Forelimb muscle (tissue), 1 donor: ENCODE measurements around the gene ATCAY. TPM values are rescaled to one million over a fixed set of nuclear protein-coding genes. Genes with fewer than 3 reads are reported as not detected.
"Not testable (repeated sequence)": the region's sequence is repeated elsewhere in the genome, so short reads cannot be mapped to it uniquely, and the experiment has no call there.

ENCODE experiments used
- DNase-seq: peaks from one replicate; pipeline ENCODE4 v3.0.0-alpha.2; 2013; ENCODE audit warnings: low read depth
- polyA plus RNA-seq: library from polyadenylated mRNA; unstranded; fragments of 120-200 nt; gene quantifications from one replicate; pipeline ENCODE4 v1.2.1, GENCODE V29; 2013; ENCODE audit not compliant: insufficient read length

Gene ATCAY
- polyA plus RNA-seq, 1 donor: 1.2 TPM

DNA sequence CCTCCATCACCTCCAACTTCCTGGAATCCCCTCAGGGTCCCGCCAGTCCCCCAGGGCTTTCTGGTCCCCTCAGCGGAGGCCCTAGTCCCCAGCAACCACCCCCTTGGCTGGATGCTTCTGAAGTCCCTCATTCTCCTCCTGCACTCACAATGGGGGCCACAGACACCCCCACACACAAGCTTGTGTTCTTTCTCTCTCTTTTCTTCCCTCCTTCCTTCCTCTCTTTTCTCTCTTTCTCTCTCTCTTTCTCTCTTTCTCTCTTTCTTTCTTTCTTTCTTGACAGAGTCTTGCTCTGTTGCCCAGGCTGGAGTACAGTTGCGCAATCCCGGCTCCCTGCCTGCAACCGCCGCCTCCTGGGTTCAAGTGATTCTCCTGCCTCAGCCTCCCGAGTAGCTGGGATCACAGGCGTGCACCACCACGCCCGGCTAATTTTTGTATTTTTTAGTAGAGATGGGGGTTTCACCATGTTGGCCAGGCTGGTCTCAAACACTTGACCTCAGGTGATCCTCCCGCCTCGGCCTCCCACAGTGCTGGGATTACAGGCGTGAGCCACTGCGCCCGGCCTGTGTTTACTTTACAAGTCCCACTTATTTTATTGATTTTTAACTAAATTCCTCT, 66.9 kb downstream of the ATCAY start:
- not testable (repeated sequence) for DNase-seq

DNA sequence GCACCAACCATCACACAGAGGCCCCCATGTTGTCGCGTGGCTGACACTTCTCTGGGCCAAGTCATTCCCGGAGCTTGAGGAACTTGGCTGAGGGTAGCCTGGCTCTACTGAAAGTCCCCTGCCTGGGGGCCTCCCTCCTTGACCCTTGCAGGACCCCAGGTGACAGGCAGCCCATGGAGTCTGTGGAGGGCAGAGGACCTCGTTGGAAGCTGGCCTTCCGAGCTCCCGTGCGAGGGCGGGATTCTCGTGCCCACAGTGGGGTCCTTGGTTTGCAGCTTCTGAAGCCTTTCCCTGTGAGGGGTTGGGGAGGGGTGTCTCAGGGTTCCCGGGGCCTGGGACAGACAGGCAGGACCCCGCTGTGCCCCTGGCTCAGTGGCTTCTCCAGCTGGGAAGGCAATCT, 68.8 kb downstream of the ATCAY start:
- no peak for DNase-seq

DNA sequence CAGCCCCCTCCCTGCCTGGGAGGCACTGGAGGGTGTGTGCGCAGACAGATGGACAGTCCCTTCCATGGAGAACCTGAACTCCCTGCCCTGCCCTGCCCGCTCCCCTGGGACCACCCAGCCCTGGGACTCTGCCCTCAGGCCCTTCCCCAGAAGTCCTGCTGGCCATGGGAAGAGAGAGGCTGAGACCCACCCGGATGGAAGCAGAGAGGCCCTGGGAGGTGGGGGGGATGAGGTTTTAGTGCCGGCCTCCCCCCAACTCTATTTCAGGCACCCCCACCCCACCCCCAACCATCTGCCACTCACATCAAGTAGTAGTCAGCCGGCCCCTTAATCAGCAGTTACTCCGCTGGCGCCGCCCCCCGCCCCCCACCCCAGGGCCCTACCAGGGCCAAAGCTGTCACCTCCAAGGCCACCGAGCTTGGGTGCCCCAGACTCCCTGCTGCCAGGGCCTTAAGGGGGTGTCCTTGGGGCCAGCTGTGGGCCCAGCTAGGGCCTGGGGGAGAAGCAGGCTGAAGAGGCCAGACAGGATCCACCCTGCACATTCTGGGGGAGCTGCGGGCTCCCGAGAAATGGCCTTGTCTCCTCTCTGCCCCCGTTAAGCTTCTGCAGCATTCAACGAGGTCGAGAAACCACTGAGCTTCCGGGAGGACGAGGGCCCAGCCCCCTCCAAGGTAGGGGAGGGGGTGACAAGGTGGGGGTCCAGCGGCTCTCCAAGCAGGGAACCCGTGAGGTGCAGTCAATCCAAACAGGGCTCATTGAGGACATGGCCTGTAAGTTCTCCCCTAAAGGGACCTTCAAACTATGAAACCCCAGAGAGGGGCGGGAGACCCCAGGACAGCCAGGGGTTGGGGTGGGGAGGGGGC, 69.7 kb downstream of the ATCAY start:
- no peak for DNase-seq

DNA sequence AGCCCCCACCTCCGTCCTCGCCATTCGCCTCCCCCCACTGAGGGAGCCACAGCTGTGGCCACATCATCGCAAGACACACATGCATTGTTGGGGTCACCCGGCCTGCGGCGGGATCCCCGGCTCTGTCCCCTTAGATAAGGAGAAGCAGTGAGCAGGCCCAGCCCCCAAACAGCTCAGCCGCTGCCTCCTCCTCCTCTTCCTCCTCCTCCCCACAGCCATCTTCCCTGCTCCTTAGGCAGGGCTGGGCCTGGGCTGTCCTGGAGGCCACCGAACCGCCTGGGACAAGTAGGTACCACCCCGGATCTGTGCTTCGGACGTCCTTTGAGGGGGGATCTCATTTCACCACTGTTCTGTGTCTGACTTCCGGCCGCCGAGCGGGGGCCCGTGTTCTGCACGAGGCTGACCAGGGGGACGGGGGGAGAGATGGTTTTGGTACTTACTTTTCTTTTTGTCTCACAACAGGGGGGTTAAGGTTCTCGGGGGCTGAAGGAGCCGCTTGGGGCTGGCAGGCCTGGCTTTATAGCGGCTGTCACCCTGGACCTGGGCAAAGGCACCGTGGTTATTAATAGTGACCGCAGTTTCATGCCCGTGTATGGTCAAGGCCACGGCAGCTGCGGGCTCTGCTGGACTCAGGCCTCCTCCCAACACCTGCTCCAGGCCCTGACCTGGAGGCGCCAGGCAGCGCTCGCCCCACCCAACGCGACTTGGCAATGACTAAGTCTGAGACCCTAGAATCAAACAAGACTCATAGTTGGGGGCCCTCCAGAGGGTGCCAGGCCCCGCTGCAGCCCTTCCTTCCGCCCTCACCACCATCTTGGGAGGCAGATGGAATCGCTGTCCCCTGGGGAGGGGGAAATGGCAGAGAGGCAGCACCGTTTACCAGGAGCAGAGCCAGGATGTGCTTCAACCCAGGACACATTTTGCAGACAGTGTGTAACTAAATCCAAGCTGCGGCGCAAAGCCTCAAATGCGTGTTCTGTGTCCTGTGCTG, 70.7 kb downstream of the ATCAY start:
- DNase-seq: no peak

- DNase-seq: not testable (repeated sequence)
Measured at GRCh38 chr19:3952755-3953276, 72.3 kb downstream of the ATCAY start.

- DNase-seq: no peak
Measured at GRCh38 chr19:3954107-3954506, 73.6 kb downstream of the ATCAY start.

- not testable (repeated sequence) for DNase-seq
Measured at GRCh38 chr19:3955276-3955675, 74.8 kb downstream of the ATCAY start.

DNA sequence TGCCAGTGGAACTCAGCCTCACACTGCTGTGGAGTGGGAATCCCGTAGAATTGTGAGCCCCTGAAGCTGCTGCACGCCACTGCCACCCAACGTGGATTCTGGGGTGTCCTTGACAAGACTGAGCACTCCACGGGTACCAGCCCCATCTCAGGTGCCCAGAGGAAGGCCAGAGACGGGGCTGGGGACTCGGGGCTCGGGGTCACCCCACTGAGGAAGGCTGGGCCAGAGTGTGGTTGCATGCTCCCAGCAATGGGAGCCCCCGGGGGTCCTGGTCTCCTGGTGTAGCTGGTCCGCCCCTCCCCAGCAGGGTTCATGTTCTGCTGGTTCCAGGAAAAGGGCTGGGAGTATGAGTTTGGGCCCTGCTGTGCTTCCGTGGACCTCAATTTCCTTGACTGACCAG, 75.2 kb downstream of the ATCAY start:
- DNase-seq: no peak

DNA sequence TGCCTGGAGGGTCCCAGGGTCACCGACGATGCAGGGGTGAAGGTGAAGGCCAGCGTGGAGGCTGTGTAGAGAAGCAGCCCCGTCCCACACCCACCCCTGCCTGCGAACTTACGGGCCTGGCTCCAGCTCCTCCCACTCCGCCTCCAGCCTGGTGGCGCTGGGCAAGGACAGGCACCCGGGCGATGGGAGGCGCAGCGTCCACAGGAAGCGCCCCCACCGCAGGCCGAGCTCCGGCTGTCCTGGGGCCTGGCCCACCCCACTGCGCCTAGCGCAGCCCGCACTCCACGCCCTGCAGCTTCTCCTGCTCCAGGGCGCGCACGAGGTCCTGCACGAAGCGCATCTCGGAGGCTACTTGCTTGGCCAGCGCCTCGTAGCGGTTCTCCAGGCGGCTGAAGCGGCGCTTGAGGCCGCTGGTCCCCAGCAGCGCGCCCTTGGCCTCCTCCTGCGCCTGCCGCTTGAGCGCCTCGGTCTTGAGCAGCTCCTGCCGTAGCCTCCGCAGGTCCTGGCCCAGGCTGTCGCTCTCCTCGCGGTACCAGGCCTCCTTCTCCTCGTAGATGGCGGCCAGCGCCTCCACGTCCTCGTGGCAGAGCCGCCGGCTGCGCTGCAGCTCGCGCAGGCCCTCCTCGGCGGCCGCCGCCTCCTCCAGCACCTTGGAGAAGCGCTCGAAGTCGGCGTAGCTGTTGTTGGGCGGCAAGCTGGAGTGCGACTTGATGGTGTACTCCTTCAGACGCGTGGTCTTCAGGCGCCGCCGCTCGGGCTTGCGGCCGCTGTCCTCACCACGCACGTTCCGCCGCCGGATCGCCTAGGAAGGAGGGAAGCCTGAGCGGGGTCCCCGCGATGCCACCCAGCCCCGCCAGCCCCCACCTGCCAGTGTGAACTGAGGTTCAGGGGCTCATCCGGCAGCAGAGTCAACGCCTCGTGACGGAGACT, 78.6 kb downstream of the ATCAY start:
- DNase-seq: no peak

DNA sequence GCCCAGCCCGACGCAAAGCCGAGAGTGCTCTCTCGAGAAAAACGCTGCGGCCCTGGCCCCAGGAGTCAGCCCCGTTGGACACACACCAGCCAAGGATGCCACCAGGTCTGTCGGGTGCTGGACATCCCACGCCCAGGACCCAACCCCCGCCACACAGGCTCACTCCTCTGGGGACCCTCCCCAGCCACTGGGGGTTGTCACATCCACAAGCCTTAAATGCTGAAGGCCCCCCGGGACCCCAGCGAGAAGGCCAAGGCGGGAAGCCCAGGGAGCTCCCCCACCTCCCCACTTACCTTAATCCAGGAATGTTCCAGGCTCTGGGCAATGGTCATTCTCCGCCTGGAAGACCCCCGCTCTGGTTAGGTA, 79.3 kb downstream of the ATCAY start:
- DNase-seq: no peak

GRCh38 chr19:3961007-3961406, 80.5 kb downstream of the ATCAY start:
- no peak for DNase-seq

DNA sequence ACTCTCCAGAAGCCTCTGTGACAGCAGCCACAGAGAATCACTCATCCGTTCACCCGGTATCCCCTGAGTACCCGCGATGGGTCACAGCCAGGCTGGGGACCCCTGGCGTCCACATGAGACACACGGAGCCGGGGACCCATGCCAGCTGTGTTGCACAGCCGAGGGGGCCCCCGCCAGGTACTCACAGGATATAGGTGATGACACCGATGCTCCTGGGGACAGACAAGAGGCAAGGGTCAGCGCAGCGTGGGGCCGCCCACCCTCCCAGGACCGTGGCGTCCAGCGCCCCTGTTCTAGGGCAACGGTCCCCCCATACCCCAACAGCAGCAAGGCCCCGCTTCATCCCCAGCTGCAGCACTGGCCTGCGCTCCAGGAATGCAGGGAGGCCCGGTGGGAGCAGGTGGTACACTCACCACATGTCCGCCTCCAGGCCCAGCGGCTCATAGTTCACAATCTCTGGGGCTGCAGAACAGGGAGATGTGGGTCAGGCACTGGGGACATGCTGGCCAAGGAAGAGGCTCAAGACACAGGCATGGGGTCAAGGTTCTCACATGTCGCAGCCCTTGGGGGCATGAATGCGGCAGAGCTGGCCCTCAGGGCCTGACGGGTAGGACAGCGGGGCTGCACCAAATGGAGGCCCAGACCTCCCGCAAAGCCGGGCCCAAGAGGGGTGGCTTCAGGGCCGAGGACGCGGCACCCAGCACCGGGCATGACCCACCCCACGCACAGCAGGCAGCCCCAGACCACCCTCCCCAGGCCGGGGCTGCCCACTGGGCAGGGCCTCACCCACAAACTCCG, 83.2 kb downstream of the ATCAY start:
- no peak for DNase-seq

DNA sequence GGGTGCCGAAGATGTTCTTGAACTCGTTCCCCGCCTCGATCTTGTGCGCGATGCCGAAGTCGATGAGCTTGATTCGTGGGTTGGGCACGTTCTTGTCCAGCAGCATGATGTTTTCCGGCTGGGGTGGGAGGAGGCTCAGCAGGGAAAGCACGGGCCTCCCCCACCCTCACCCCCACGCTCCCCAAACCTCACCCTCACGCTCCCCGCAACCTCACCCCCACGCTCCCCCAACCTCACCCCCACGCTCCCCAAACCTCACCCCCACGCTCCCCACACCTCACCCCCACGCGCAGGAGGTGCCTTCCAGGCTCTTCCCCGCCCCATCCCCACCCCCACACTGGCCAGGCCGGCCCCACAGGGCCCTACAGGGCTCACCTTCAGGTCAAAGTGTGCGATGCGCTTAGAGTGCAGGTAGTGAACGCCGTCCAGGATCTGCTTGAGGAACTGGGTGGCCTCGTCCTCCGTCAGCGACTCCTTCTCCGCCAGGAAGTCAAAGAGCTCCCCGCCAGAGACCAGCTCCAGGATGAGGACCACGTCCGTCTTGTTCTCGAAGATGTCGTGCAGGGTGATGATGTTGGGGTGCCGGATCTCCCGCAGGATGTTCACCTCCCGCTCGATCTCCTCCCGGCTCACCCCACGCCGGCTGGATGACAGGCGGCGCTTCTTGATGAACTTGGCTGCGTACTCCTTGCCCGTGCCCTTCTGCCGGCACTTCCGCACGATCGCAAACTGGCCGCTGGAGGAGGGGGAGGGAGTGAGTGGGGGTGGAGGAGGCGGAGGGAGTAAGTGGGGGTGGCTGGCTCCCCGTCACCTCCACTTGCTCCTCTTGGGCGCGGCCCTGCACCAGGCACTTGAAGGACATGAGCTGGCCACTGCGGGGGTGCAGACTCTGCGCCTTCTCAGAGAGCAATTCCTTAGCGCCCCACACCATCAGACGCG, 84.0 kb downstream of the ATCAY start:
- DNase-seq: no peak

DNA sequence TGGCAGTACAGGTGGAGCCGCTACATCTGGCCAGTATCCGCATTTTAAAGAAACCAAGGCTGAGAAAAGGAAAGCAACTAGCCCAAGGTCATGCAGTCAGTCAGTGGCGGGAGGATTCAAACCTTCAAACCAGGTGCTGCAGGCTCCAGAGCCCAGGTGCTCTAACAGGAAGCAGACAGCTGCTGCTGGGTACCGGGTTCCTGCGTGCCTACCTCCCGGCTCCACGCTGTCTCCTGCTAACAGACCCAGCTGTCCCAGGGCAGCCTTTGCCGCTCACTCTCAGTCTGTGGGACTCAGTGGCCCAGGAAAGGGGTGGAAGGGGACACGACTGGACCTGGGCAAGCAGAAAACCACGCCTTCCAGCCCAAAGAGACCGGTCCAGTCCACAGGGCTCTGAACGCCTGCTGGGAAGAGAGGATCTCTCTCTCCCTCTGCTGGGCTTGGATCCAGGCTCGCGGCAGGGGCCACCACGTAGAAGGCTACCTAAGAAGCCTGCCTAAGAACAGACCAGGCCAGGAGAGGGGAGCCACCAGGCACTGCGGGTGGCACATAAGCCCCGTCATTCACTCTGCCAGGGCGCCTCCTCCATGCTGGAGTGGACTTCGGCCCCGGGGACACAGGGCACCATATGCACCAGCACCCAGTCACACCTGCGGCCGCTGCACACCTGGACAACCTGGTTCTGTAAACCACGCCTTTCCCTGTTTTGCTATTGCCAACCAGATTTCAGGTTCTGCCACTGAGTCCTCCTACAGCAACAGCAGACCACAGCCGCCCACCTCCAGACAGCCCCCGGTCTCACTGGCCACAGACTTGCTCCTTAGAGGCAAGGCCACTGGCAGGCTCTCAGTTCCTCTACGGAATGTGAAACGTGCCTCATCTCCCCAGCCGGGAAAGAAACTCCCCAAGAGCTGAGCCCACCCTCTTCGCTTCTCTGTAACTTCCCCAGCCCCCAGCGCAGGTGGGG, 85.8 kb downstream of the ATCAY start:
- DNase-seq: no peak

DNA sequence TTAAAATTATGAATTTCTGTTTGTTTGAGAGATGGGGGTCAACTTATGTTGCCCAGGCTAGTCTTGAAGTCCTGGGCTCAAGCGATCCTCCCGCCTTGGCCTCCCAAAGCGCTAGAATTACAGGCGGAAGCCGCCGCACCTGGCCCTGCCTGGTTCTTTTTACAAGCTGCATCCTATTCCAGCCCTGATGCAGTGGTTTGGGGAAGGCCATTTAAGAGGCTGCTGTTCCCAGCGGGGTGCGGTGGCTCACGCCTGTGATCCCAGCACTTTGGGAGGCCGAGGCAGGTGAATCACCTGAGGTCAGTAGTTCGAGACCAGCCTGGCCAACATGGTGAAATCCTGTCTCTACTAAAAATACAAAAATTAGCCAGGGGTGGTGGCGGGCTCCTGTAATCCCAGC, 87.5 kb downstream of the ATCAY start:
- DNase-seq: not testable (repeated sequence)

DNA sequence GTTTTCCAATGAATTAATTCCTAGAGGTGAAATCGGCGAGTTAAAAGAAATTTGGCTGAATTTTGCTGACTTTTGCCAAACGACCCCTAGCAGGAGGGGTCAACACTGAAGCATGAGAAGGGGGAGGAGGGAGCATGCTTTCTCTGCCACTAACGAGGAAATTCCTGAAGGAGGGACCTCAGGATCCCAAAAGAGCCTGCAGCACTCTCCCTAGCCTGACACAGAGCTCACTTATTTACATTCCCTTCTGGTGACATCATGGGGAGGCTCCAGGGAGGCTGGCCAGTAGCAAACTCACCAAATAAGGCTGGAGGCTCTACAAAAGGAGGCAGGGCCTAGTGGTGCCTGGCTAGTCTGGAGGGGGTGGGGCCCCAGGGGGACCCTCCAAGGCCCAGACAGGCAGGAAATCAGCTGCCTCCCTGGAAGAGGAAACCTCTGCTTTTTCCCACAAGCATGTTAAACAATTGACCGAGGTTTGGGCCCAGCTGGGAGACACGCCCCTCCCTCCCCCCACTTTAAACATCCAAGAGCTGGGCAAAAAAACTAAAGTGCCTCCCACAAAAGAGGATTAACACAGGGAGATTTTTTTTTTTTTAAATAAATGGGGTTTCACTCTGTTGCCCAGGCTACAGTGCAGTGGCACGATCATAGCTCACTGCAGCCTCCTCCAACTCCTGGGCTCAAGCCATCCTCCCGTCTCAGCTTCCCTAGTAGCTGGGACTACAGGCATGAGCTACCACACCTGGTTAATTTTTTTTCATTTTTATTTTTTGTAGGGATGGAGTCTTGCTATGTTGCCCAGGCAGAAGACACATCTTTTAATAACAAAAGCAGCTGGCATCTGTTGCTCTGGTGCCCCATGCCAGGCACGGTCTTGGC, 88.3 kb downstream of the ATCAY start:
- peak; percentile 77 for DNase-seq
